C4-2B (cell line): ENCODE measurements around the gene SWAP70.

ENCODE experiments used
- H3K27ac ChIP-seq: fragments of 450-650 bp; 2 replicates; pipeline ENCODE4 v1.5.1; 2017
- ZFX ChIP-seq: fragments of 450-650 bp; IDR thresholded peaks from 2 replicates; pipeline ENCODE4 v1.6.1; 2017
- TF ChIP-seq, protein P1 (sequence below): fragments of 450-650 bp; conservative IDR thresholded peaks from 2 replicates; pipeline ENCODE4 v1.5.1; 2017; ENCODE audit warnings: mild to moderate bottlenecking

The SWAP70 gene

GRCh38 chr11:9639985-9640384 lies 23.9 kb upstream of the SWAP70 start:
- TF ChIP-seq ZFX = no peak
- TF ChIP-seq, protein P1, sequence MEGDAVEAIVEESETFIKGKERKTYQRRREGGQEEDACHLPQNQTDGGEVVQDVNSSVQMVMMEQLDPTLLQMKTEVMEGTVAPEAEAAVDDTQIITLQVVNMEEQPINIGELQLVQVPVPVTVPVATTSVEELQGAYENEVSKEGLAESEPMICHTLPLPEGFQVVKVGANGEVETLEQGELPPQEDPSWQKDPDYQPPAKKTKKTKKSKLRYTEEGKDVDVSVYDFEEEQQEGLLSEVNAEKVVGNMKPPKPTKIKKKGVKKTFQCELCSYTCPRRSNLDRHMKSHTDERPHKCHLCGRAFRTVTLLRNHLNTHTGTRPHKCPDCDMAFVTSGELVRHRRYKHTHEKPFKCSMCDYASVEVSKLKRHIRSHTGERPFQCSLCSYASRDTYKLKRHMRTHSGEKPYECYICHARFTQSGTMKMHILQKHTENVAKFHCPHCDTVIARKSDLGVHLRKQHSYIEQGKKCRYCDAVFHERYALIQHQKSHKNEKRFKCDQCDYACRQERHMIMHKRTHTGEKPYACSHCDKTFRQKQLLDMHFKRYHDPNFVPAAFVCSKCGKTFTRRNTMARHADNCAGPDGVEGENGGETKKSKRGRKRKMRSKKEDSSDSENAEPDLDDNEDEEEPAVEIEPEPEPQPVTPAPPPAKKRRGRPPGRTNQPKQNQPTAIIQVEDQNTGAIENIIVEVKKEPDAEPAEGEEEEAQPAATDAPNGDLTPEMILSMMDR = no peak
- H3K27ac ChIP-seq = no peak overlapping the region

- H3K27ac ChIP-seq = no peak overlapping the region
- TF ChIP-seq, protein P1 = no peak
- no peak for TF ChIP-seq ZFX
These were observed 21.0 kb upstream of the SWAP70 start for GRCh38 chr11:9642894-9643293.

GRCh38 chr11:9643751-9644150 lies 20.1 kb upstream of the SWAP70 start:
- H3K27ac ChIP-seq = no peak overlapping the region
- TF ChIP-seq ZFX = no peak
- TF ChIP-seq, protein P1 = no peak

GRCh38 chr11:9645881-9646280 lies 18.0 kb upstream of the SWAP70 start:
- TF ChIP-seq, protein P1 = no peak
- TF ChIP-seq ZFX = no peak
- peak overlapping the region; percentile 5; the same call in 1 of the 2 replicates for H3K27ac ChIP-seq

DNA sequence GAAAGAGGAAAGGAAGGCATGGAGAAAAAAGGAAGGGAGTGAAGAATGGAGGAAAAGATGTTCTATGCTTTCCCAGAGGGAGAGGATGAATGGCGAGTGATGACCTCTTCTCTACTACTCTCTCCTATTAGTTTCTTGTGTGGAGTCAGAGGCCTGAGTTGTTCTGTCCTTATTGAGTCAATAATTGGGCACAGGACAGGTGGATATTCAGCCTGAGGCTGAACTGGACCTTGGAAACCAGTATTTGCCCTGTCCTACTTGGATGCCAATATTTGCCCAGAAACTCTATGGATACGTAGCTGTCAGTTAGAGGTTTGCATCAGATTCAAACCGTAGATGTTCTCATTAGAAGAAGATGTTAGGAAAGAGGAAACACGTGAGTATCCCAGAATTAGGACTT lies 17.6 kb upstream of the SWAP70 start:
- no peak for TF ChIP-seq ZFX
- TF ChIP-seq, protein P1 = no peak
- H3K27ac ChIP-seq = peak overlapping the region; percentile 5; the same call in 1 of the 2 replicates

DNA sequence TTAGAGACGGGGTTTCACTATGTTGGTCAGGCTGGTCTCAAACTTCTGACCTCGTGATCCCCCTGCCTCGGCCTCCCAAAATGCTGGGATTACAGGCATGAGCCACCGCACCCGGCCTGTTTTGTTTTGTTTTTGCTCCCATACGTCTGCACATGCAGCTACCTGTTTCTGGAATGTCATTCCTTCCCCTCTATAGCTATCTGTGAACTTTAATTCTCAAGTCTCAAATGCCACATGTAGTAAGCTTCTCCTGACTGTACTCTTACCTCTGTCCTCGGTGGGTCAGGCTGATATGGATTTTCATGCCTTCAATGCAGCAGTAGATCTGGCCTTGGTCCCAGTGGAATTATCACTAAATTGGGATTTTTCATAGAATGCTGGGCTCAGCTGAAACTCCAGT lies 12.4 kb upstream of the SWAP70 start:
- TF ChIP-seq, protein P1 = no peak
- no peak for TF ChIP-seq ZFX
- H3K27ac ChIP-seq = no peak overlapping the region

DNA sequence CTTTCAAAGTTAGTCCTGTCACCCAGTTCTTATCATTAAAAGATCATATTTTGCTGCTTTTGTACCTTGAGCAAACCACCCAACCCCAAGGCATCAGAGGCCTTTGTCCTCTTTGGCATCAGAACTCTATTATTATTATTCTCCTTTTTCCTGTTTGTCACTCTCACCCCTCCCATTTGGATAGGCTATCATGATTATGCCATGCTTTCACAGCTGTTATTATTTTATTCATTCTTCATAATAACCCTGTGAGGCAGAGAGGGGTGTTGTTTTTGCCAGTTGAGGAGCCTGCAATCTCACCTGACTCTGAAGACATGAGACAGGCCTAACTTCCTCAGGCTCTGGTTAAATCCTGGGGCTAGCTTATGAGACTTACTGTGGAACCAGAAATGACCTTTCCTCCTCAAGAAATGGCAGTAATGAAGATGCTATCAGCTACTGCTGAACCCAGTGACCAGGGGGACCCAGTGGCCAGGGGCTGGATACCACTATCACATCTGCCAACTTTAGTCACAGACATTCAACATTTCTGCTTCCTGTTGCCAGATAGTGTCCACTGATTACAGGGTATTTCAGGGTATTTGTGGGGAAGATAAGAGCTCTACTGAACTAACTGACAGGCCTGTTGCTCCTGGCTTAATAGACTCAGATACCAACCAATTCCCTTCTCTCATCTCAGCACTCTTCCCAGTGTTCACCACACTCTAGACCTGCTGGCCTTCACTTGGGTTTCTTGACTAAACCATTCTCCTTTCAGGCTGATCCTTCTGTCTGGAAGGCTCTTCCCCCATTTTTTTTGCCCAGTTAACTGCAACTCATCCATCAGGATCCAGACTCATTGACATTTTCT lies 11.8 kb upstream of the SWAP70 start:
- H3K27ac ChIP-seq = no peak overlapping the region

More for the DNA sequence above, 11.8 kb upstream of the SWAP70 start:
- TF ChIP-seq ZFX = no peak
- TF ChIP-seq, protein P1 = no peak
